Keratinocyte (primary cell): ENCODE data around the gene LRR1. TPM values are rescaled to one million over a fixed set of nuclear protein-coding genes. Genes with fewer than 3 reads are reported as not detected.

ENCODE experiments used
- DNase-seq: peaks from one replicate; pipeline ENCODE4 v3.0.0-alpha.2; 2011; ENCODE audit warnings: low read depth, missing footprints, low spot score
- FAIRE-seq: peaks from 2 replicates; lab custom pipeline; 2011; peaks lifted over from hg19 to GRCh38; lab: Jason Lieb, UNC
- H2AFZ ChIP-seq: 2 replicates; pipeline ENCODE4 v1.6.0; 2012; ENCODE audit warnings: low read length, control low read depth, inconsistent platforms; ENCODE audit not compliant: control insufficient read depth
- H3K27ac ChIP-seq: 2 replicates; pipeline ENCODE4 v1.5.1; 2011; ENCODE audit warnings: low read length; ENCODE audit not compliant: control insufficient read depth, insufficient read depth
- H3K27me3 ChIP-seq: 3 replicates; pipeline ENCODE4 v1.6.0; 2011; ENCODE audit warnings: low read length; ENCODE audit not compliant: control insufficient read depth, insufficient read depth; ENCODE audit errors: extremely low read depth
- H3K36me3 ChIP-seq, 2 experiments: 2 replicates in 1 of 2; 3 replicates in 1 of 2; pipeline ENCODE4 v1.5.1; 2011; ENCODE audit warnings: low read length in 2 of 2, mild to moderate bottlenecking in 1 of 2; ENCODE audit not compliant: control insufficient read depth in 2 of 2, insufficient read depth in 2 of 2; ENCODE audit errors: extremely low read depth in 1 of 2
- H3K4me1 ChIP-seq: 3 replicates; pipeline ENCODE4 v1.5.1; 2011; ENCODE audit warnings: low read length; ENCODE audit not compliant: control insufficient read depth, insufficient read depth; ENCODE audit errors: extremely low read depth
- H3K4me2 ChIP-seq: 3 replicates; pipeline ENCODE4 v1.6.0; 2011; ENCODE audit warnings: low read depth, low read length; ENCODE audit not compliant: control insufficient read depth, insufficient read depth; ENCODE audit errors: extremely low read depth
- H3K4me3 ChIP-seq, 3 experiments: fragments of 200-600 bp in 1 of 3; sonication (generic) in 1 of 3; 2 replicates in 2 of 3; 3 replicates in 1 of 3; pipeline ENCODE4 v1.5.1; 2011 to 2016; ENCODE audit warnings: low read length in 3 of 3, mild to moderate bottlenecking in 3 of 3, control low read depth in 2 of 3, inconsistent platforms in 1 of 3, low read depth in 1 of 3, mixed read lengths in 1 of 3, mixed run types in 1 of 3, moderate library complexity in 1 of 3; ENCODE audit not compliant: control insufficient read depth in 2 of 3, insufficient read depth in 2 of 3; ENCODE audit errors: extremely low read depth in 1 of 3
- H3K79me2 ChIP-seq: 2 replicates; pipeline ENCODE4 v1.6.0; 2012; ENCODE audit warnings: low read length; ENCODE audit not compliant: control insufficient read depth, insufficient read depth
- H3K9ac ChIP-seq: 3 replicates; pipeline ENCODE4 v1.6.0; 2011; ENCODE audit warnings: low read length; ENCODE audit not compliant: control insufficient read depth, insufficient read depth; ENCODE audit errors: extremely low read depth
- H3K9me1 ChIP-seq: 3 replicates; pipeline ENCODE4 v1.6.0; 2011; ENCODE audit warnings: low read length; ENCODE audit not compliant: control insufficient read depth, insufficient read depth; ENCODE audit errors: extremely low read depth
- H3K9me3 ChIP-seq: 2 replicates; pipeline ENCODE4 v1.5.1; 2012; ENCODE audit warnings: low read depth, low read length; ENCODE audit not compliant: control insufficient read depth
- H4K20me1 ChIP-seq: 3 replicates; pipeline ENCODE4 v1.6.0; 2011; ENCODE audit warnings: low read length; ENCODE audit not compliant: control insufficient read depth, insufficient read depth; ENCODE audit errors: extremely low read depth
- EZH2 ChIP-seq: IDR thresholded peaks from one replicate; pipeline ENCODE4 v1.6.1; 2012; ENCODE audit warnings: inconsistent platforms, mild to moderate bottlenecking, low read length, moderate library complexity
- dilution Hi-C: fragments of 300-500 bp; cut with MboI; formaldehyde crosslinking; loops from one replicate; pipeline ENCODE4 v1.7.0; 2020; ENCODE audit warnings: low sequenced_read_pairs; ENCODE audit not compliant: extremely low pct_ligation_motif_present
- polyA plus RNA-seq, 5 experiments: library from polyadenylated mRNA; depleted of rRNA in 3 of 5; stranded (reverse) in 3 of 5; stranded (forward) in 1 of 5; unstranded in 1 of 5; fragments of >200 nt; gene quantifications; 1 replicate in 1 of 5; 2 replicates in 3 of 5; 3 replicates in 1 of 5; pipeline versions ENCODE4 v1.2.1 to v1.2.3, GENCODE V29; 2011 to 2012; ENCODE audit warnings: missing spikeins in 2 of 5, low read depth in 1 of 5, low replicate concordance in 1 of 5
- TF ChIP-seq, protein P1 (sequence below), 3 experiments: IDR thresholded peaks in 1 of 3; conservative IDR thresholded peaks in 1 of 3; optimal IDR thresholded peaks in 1 of 3; 2 replicates in 2 of 3; 3 replicates in 1 of 3; pipeline versions ENCODE3 to v1.5.1; 2011; ENCODE audit warnings: low read length in 3 of 3, mild to moderate bottlenecking in 3 of 3, moderate library complexity in 2 of 3, control low read depth in 1 of 3, inconsistent platforms in 1 of 3; ENCODE audit not compliant: insufficient read depth in 2 of 3; ENCODE audit errors: extremely low read depth in 1 of 3

LRR1 gene
- polyA plus RNA-seq, 1 donor (not counting 4 experiments of a cell fraction or from before 2014, with no cell fraction given), result 22.7 TPM

- Histone ChIP-seq H3K27me3 (no peaks in the 10 kb centered on the region), H3K4me1 (peaks cover 21% of the 10 kb centered on the region), H4K20me1 (peaks cover 8% of the 10 kb centered on the region), H2AFZ (no peak overlapping the region), H3K9ac (no peak overlapping the region), H3K9me3 (no peaks in the 10 kb centered on the region), H3K9me1 (no peaks in the 10 kb centered on the region), H3K79me2 (peaks cover 59% of the 10 kb centered on the region), H3K36me3 (peaks cover 7 to 23% of the 10 kb centered on the region in 2 experiments), H3K27ac (no peak overlapping the region), H3K4me2 (no peak overlapping the region), H3K4me3 (no peak overlapping the region)
- FAIRE-seq (no peak), DNase-seq (no peak)
- dilution Hi-C loops, result no loop called here
- TF ChIP-seq, protein P1, sequence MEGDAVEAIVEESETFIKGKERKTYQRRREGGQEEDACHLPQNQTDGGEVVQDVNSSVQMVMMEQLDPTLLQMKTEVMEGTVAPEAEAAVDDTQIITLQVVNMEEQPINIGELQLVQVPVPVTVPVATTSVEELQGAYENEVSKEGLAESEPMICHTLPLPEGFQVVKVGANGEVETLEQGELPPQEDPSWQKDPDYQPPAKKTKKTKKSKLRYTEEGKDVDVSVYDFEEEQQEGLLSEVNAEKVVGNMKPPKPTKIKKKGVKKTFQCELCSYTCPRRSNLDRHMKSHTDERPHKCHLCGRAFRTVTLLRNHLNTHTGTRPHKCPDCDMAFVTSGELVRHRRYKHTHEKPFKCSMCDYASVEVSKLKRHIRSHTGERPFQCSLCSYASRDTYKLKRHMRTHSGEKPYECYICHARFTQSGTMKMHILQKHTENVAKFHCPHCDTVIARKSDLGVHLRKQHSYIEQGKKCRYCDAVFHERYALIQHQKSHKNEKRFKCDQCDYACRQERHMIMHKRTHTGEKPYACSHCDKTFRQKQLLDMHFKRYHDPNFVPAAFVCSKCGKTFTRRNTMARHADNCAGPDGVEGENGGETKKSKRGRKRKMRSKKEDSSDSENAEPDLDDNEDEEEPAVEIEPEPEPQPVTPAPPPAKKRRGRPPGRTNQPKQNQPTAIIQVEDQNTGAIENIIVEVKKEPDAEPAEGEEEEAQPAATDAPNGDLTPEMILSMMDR (optimal IDR thresholded peaks at IDR 0.05 in 1 of 3, IDR thresholded peaks at IDR 0.05 in 1 of 3, conservative IDR thresholded peaks at IDR 0.05 in 1 of 3; ENCODE audit: extremely low read depth in 1 of 3, insufficient read depth in 2 of 3, low read length in 3 of 3), result no peak
- TF ChIP-seq EZH2, result no peak
Measured at GRCh38 chr14:49582113-49582977, 16.4 kb upstream of the LRR1 start.

DNA sequence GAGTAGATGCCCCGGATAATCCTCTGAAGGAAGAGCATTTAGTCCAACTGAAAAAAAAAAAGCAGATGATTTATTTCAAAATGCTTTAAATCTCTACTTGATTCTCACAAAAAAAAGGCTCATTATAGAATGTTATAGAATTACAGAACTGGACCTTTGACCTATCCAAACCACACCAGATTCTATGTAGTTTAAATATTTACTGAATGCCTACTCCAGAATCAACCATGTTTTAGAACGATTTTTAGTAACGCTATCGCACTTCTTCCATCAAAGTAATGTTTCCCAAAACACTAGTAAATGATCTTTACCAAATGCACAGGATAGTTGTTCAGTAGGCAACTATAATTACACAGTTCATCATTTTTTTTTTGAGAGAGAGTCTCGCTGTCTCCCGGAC, 15.1 kb upstream of the LRR1 start:
- peaks cover 8% of the 10 kb centered on the region for H4K20me1 ChIP-seq
- no peaks in the 10 kb centered on the region for H3K9me3 ChIP-seq
- no peaks in the 10 kb centered on the region for H3K9me1 ChIP-seq
- H3K27ac ChIP-seq, result no peak overlapping the region
- peak overlapping the region in 2 of 3 experiments; percentile 88 to 98 for H3K4me3 ChIP-seq
- no peak overlapping the region for H3K9ac ChIP-seq
- H3K4me2 ChIP-seq, result peak overlapping the region; percentile 77
- H3K79me2 ChIP-seq, result peaks cover 59% of the 10 kb centered on the region
- no peak for DNase-seq
- TF ChIP-seq, protein P1 (optimal IDR thresholded peaks at IDR 0.05 in 1 of 3, IDR thresholded peaks at IDR 0.05 in 1 of 3, conservative IDR thresholded peaks at IDR 0.05 in 1 of 3; ENCODE audit: extremely low read depth in 1 of 3, insufficient read depth in 2 of 3, low read length in 3 of 3), result no peak
- no peak for TF ChIP-seq EZH2
- H3K36me3 ChIP-seq, result peaks cover 5 to 15% of the 10 kb centered on the region in 2 experiments
- peaks cover 21% of the 10 kb centered on the region for H3K4me1 ChIP-seq
- dilution Hi-C loops, result no loop called here
- no peaks in the 10 kb centered on the region for H3K27me3 ChIP-seq
- FAIRE-seq, result no peak
- H2AFZ ChIP-seq, result no peak overlapping the region
